GM18517 (cell line): ENCODE results near the gene CTDP1.

ENCODE experiments used
- ATAC-seq: cut with Tn5 transposase; IDR thresholded peaks from one replicate; pipeline ENCODE4 v1.9.1; 2021; ENCODE audit warnings: mild to moderate bottlenecking, moderate library complexity; ENCODE audit not compliant: unreplicated experiment

CTDP1 gene

GRCh38 chr18:79643054-79643984 lies 36.3 kb upstream of the CTDP1 start:
- ATAC-seq, result no peak

GRCh38 chr18:79644006-79644665 lies 35.5 kb upstream of the CTDP1 start:
- ATAC-seq, result no peak

GRCh38 chr18:79644666-79645057 lies 34.9 kb upstream of the CTDP1 start:
- ATAC-seq, result no peak

- no peak for ATAC-seq
Measured at GRCh38 chr18:79645291-79645983, 34.2 kb upstream of the CTDP1 start.

- no peak for ATAC-seq
Measured at GRCh38 chr18:79647307-79647706, 32.3 kb upstream of the CTDP1 start.

- ATAC-seq, result no peak
Measured at GRCh38 chr18:79650959-79651358, 28.6 kb upstream of the CTDP1 start.

GRCh38 chr18:79657342-79657996 lies 22.1 kb upstream of the CTDP1 start:
- no peak for ATAC-seq

- no peak for ATAC-seq
Measured at GRCh38 chr18:79658366-79658765, 21.2 kb upstream of the CTDP1 start.

GRCh38 chr18:79659733-79660132 lies 19.9 kb upstream of the CTDP1 start:
- ATAC-seq, result no peak

GRCh38 chr18:79662034-79662433 lies 17.6 kb upstream of the CTDP1 start:
- ATAC-seq, result no peak

- ATAC-seq, result no peak
Measured at GRCh38 chr18:79662439-79662838, 17.2 kb upstream of the CTDP1 start.

GRCh38 chr18:79664525-79665125 lies 15.0 kb upstream of the CTDP1 start:
- no peak for ATAC-seq

GRCh38 chr18:79668203-79668602 lies 11.4 kb upstream of the CTDP1 start:
- no peak for ATAC-seq

- no peak for ATAC-seq
Measured at GRCh38 chr18:79672490-79673276, 6.9 kb upstream of the CTDP1 start.

GRCh38 chr18:79677221-79677620 lies 2.4 kb upstream of the CTDP1 start:
- ATAC-seq, result no peak

- ATAC-seq, result no peak
Measured at GRCh38 chr18:79677840-79678239, 1.8 kb upstream of the CTDP1 start.

- ATAC-seq, result peak; percentile 97
Measured at GRCh38 chr18:79678665-79679551, 695 bp upstream of the CTDP1 start.

- no peak for ATAC-seq
Measured at GRCh38 chr18:79680100-79680879, 687 bp downstream of the CTDP1 start.
